Endometrium (tissue), 2 donors: ENCODE results near the gene FAM200B.

Experiments used
- FAIRE-seq: peaks from 2 replicates; lab custom pipeline; 2012; peaks lifted over from hg19 to GRCh38; lab: Jason Lieb, UNC
- donor health status: control.
- donor health status: control.

FAM200B gene

DNA sequence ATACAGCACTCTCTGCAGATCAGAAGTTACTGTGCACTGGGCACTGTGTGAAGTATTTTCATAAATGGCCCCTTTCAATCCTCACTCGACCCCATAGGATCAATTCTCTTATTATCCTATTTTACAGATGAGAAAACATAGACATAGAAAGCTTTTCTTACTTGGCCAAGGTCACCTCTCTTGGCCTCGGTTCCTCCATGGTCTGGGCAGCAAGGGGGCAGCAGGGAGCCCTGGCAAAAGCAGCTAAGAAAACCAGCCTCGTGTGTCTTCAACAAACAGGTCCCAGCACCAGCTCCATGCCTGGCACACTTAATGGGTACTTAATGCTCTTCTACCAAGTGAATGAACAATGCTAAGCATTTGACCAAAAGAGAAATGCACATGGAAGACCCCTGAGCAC lies 55.6 kb downstream of the FAM200B start:
- no peak for FAIRE-seq

DNA sequence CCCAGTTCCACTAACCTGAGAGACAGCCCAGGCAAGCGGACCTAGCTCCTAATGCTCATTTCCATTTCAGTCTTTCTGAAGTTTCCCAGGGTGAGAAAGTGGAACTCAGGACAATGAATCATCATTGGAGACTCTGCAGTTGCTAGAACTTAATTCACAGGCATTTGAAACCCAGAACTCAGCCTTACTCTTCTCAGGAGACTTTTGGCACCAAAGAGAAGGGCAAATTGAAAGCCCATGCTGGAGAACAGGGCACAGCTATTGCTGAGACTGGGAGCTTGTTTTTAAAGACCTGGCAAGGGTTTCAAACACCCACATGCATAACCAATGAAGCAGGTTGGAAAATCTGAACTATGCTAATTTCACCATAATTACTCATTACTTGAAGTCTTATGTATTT lies 57.2 kb downstream of the FAM200B start:
- no peak for FAIRE-seq
